ENCODE data around the gene B4GALT1. TPM values are rescaled to one million over a fixed set of nuclear protein-coding genes. Genes with fewer than 3 reads are reported as not detected.
"Not testable (repeated sequence)": the region's sequence is repeated elsewhere in the genome, so short reads cannot be mapped to it uniquely, and the experiment has no call there.

B4GALT1 gene
- total RNA-seq, 2 donors from 2014 or later: 31.3 to 42.3 TPM

DNA sequence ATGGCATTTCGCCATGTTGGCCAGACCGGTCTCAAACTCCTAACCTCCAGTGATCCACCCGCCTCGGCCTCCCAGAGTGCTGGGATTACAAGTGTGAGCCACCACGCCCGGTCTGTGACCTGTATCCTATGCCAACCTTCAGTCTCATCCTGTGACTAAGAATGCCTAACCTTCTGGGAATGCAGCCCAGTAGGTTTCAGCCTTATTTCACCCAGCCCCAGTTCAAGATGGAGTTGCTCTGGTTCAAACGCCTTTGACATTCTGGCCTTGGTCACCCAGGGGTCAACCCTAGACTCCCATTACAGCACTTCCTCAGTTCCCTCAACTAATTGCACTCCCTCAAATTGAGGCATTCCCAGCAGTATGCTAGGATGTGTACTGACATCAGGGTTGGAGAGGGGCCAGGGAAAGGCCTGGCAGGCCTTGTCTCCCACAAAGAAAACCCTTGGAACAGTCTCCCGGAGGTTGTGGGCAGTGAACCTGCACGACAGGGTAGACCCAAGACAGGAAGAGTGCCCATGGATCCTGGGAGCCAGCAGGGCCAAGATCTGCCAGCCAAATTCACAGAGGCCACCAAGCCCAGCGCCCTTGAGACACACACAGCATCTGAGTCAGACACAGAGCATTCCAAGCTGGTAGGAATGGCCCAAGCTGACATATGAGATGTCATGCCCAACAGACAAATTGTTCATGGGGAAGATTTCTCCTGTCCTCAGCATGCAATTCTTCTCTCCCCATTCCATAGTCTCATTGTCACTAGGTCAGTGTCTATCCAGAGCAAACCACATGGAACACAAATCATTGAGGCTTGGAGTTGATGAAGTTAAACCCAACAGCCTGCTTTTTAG is 65.8 kb downstream of the B4GALT1 start:
- DNase-seq (peak in 1 of 4 donors; percentile 24), ATAC-seq (peak; percentile 30)
- no peaks in the 10 kb centered on the region for H3K9me3 ChIP-seq

DNA sequence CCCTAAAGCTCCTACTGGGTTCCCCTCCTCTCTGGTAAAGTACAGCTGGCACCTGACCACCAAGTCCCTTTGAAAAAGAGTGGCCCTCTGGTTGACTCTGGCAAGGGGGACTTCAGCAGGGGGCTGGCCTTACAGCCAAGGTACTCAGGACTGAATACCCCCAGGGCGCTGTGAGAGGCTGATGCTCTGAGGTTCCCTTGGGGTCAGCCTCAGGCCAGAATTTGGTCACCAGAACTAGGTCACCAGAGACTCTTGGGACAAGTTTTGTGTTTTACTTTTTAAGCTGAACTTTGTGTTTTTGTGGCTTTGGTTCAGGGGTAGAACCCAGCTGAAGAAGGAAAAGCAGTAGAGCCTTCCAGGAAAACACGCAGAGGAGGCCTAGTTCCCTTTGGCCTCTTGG is 67.4 kb downstream of the B4GALT1 start:
- WGBS, 2 donors: 84 to 92% methylated on average over 1 to 2 of the region's 2 CpGs
- DNase-seq (no peak), ATAC-seq (no peak)
- Histone ChIP-seq H3K9me3 (no peaks in the 10 kb centered on the region), H3K27me3 (no peaks in the 10 kb centered on the region), H3K4me1 (no peaks in the 10 kb centered on the region), H3K27ac (no peak overlapping the region), H3K4me3 (no peak overlapping the region), H3K36me3 (replicated peaks in 1 of 2; ENCODE audit: insufficient read depth in 1 of 2, low read depth in 2 of 2) (no peaks in the 10 kb centered on the region)
- intact Hi-C loops (cut with DNase I): no loop called here
- TF ChIP-seq CTCF (IDR thresholded peaks at IDR 0.05): no peak
- no peak for TF ChIP-seq POLR2A (IDR thresholded peaks at IDR 0.05)

More for the DNA sequence above, 65.8 kb downstream of the B4GALT1 start:
- no peak for TF ChIP-seq CTCF (IDR thresholded peaks at IDR 0.05)
- no peak for TF ChIP-seq POLR2A (IDR thresholded peaks at IDR 0.05)
- intact Hi-C loops (cut with DNase I): no loop called here
- H3K4me3 ChIP-seq: no peak overlapping the region
- 77 to 88% methylated on average over 7 to 10 of the region's 10 CpGs for WGBS, 2 donors
- H3K27ac ChIP-seq: no peak overlapping the region
- H3K27me3 ChIP-seq: no peaks in the 10 kb centered on the region
- H3K36me3 ChIP-seq (replicated peaks in 1 of 2; ENCODE audit: insufficient read depth in 1 of 2, low read depth in 2 of 2): no peaks in the 10 kb centered on the region
- H3K4me1 ChIP-seq: peaks cover under 1% of the 10 kb centered on the region

DNA sequence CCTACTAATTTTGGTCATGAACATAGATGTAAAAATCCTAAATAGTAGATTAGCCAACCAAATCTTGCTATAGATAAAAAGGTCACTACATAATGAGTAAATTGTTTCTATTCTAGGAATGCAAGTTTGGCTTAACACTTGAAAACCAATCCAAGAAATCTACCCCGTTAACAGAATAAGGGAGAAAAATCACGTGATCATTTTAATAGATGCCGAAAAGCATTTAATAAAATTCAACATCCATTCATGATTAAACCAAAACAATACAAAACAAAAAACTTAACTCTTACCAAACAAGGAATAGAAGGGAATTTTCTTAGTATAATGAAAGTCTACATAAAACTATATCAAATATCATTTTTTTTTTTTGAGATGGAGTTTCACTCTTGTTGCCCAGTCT is 69.9 kb downstream of the B4GALT1 start:
- Histone ChIP-seq H3K36me3 (replicated peaks in 1 of 2; ENCODE audit: insufficient read depth in 1 of 2, low read depth in 2 of 2) (no peaks in the 10 kb centered on the region), H3K4me3 (no peak overlapping the region), H3K27ac (no peak overlapping the region), H3K9me3 (no peaks in the 10 kb centered on the region), H3K27me3 (no peaks in the 10 kb centered on the region), H3K4me1 (no peaks in the 10 kb centered on the region)
- DNase-seq (no peak), ATAC-seq (no peak)
- intact Hi-C loops (cut with DNase I): no loop called here
- no peak for TF ChIP-seq POLR2A (IDR thresholded peaks at IDR 0.05)
- TF ChIP-seq CTCF (IDR thresholded peaks at IDR 0.05): no peak
- WGBS, 2 donors: 78 to 80% methylated on average over 3 of the region's 3 CpGs

DNA sequence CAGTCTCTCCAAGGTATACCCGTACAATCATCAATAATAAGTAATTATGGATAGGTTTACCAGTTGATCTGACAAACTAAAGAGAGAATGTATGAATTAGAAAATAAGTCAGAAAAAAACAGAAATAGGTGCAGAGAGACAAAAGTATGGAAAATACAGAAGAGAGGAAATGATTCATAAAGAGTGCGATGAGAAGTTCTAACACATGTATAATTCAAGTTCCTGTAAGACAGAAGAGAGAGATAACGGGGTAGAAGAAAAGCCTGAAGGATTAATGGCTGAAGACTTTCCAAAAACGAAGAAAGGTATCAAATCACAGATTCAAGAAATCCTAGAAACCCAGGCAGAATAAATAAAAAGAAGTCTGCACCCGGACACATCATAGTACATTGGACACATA is 74.5 kb downstream of the B4GALT1 start:
- Histone ChIP-seq H3K4me3 (no peak overlapping the region), H3K9me3 (no peaks in the 10 kb centered on the region), H3K27me3 (no peaks in the 10 kb centered on the region), H3K27ac (no peak overlapping the region), H3K4me1 (no peaks in the 10 kb centered on the region), H3K36me3 (replicated peaks in 1 of 2; ENCODE audit: insufficient read depth in 1 of 2, low read depth in 2 of 2) (no peaks in the 10 kb centered on the region)
- ATAC-seq (no peak), DNase-seq (no peak)
- TF ChIP-seq CTCF (IDR thresholded peaks at IDR 0.05): no peak
- TF ChIP-seq POLR2A (IDR thresholded peaks at IDR 0.05): no peak
- WGBS, 2 donors: 59 to 66% methylated on average over 5 of the region's 5 CpGs
- intact Hi-C loops (cut with DNase I): no loop called here

DNA sequence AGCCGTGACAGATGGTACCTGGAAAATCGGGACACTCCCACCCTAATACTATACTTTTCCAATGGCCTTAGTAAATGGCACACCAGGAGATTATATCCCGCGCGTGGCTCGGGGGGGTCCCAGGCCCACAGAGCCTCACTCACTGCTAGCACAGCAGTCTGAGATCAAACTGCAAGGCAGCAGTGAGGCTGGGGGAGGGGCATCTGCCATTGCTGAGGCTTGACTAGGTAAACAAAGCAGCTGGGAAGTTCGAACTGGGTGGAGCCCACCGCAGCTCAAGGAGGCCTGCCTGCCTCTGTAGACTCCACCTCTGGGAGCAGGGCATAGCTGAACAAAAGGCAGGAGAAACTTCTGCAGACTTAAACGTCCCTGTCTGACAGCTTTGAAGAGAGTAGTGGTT is 81.5 kb downstream of the B4GALT1 start:
- ATAC-seq; H3K36me3 ChIP-seq (replicated peaks in 1 of 2; ENCODE audit: insufficient read depth in 1 of 2, low read depth in 2 of 2); H3K4me3 ChIP-seq; H3K27ac ChIP-seq; H3K9me3 ChIP-seq; H3K4me1 ChIP-seq; H3K27me3 ChIP-seq; DNase-seq; intact Hi-C loops (cut with DNase I): not testable (repeated sequence)
- WGBS, 2 donors: 35 to 76% methylated on average over 2 to 9 of the region's 9 CpGs

All from body of pancreas (tissue), 4 donors.